OCI-LY3 (cell line): ENCODE data around the gene CILP2.

Experiments used
- H2AFZ ChIP-seq: fragments of 200-600, 300-600 bp; shearing (Covaris generic); 2 replicates; pipeline ENCODE4 v1.6.0; 2014; ENCODE audit warnings: antibody characterized with exemption, low read depth, low read length
- H3K27ac ChIP-seq: fragments of 200-600, 300-600 bp; sonication (generic); 2 replicates; pipeline ENCODE4 v1.5.1; 2014; ENCODE audit warnings: mild to moderate bottlenecking, low read length, moderate library complexity, mixed read lengths
- H3K27me3 ChIP-seq: fragments of 200-600, 300-600 bp; sonication (generic); 2 replicates; pipeline ENCODE4 v1.6.1; 2014; ENCODE audit warnings: low read depth, low read length, mixed read lengths
- H3K36me3 ChIP-seq: fragments of 200-600, 300-600 bp; sonication (generic); replicated peaks from 2 replicates; pipeline ENCODE3; 2014; ENCODE audit warnings: low read depth, low read length, mixed read lengths
- H3K4me1 ChIP-seq: fragments of 300-600, 200-600 bp; sonication (generic); 2 replicates; pipeline ENCODE4 v1.6.1; 2014; ENCODE audit warnings: low read length, mixed read lengths
- H3K4me2 ChIP-seq: fragments of 200-600, 300-600 bp; sonication (generic); 2 replicates; pipeline ENCODE4 v1.6.1; 2014; ENCODE audit warnings: low read length, mixed read lengths
- H3K4me3 ChIP-seq: fragments of 300-600, 200-600 bp; sonication (generic); 2 replicates; pipeline ENCODE4 v1.5.1; 2014; ENCODE audit warnings: antibody characterized with exemption, mild to moderate bottlenecking, low read length, moderate library complexity
- H3K79me2 ChIP-seq: fragments of 300-600, 200-600 bp; shearing (Covaris generic); 2 replicates; pipeline ENCODE4 v1.6.1; 2014; ENCODE audit warnings: mild to moderate bottlenecking, low read length, mixed read lengths
- H3K9ac ChIP-seq: fragments of 300-600, 200-600 bp; shearing (Covaris generic); 2 replicates; pipeline ENCODE4 v1.6.0; 2014; ENCODE audit warnings: mild to moderate bottlenecking, low read length, moderate library complexity
- H3K9me3 ChIP-seq: fragments of 200-600, 300-600 bp; shearing (Covaris generic); 2 replicates; pipeline ENCODE4 v1.6.1; 2014; ENCODE audit warnings: low read length, mixed read lengths; ENCODE audit not compliant: insufficient read depth
- H4K20me1 ChIP-seq: fragments of 200-600, 300-600 bp; sonication (generic); 2 replicates; pipeline ENCODE4 v1.6.1; 2016; ENCODE audit warnings: low read length, mixed read lengths; ENCODE audit not compliant: insufficient read depth
- CTCF ChIP-seq: fragments of 200-600, 300-600 bp; sonication (generic); IDR thresholded peaks from 2 replicates; pipeline ENCODE4 v1.5.1; 2014; ENCODE audit warnings: antibody characterized with exemption, low read length, low read depth
- EZH2phosphoT487 ChIP-seq: fragments of 200-600 bp; shearing (Covaris generic); IDR thresholded peaks from 2 replicates; pipeline ENCODE4 v1.6.1; 2018; ENCODE audit warnings: antibody characterized with exemption, mixed run types, low read depth

The CILP2 gene

GRCh38 chr19:19528721-19529490, 9.2 kb upstream of the CILP2 start, which contains the start of gene YJEFN3:
Gene YJEFN3 (plus strand): TSS chr19:19528911. CDS start chr19:19528933, 22 bp downstream.
- TF ChIP-seq CTCF, result no peak
- TF ChIP-seq EZH2phosphoT487, result no peak
- Histone ChIP-seq H3K36me3 (peaks cover 12% of the 10 kb centered on the region), H3K27ac (no peak within 1 kb of the TSS), H3K4me2 (no peak within 1 kb of the TSS), H3K4me1 (peaks cover 3% of the 10 kb centered on the region; the same call in 1 of the 2 replicates), H3K79me2 (peaks cover 20% of the 10 kb centered on the region), H3K27me3 (no peaks in the 10 kb centered on the region), H3K4me3 (no peak within 1 kb of the TSS), H2AFZ (no peak within 1 kb of the TSS), H4K20me1 (0 out of 2 replicates have a peak, but pooled peaks cover 3% of the 10 kb centered on the region), H3K9me3 (no peaks in the 10 kb centered on the region), H3K9ac (no peak within 1 kb of the TSS)

GRCh38 chr19:19529783-19530422, 8.2 kb upstream of the CILP2 start:
- Histone ChIP-seq H3K27ac (no peak overlapping the region), H3K4me3 (no peak overlapping the region), H3K4me1 (peaks cover 3% of the 10 kb centered on the region; the same call in 1 of the 2 replicates), H3K27me3 (no peaks in the 10 kb centered on the region), H4K20me1 (0 out of 2 replicates have a peak, but pooled peaks cover 3% of the 10 kb centered on the region), H3K9me3 (no peaks in the 10 kb centered on the region), H2AFZ (no peak overlapping the region), H3K9ac (no peak overlapping the region), H3K79me2 (peaks cover 12% of the 10 kb centered on the region; the same call in 1 of the 2 replicates), H3K4me2 (no peak overlapping the region), H3K36me3 (peaks cover 7% of the 10 kb centered on the region)
- TF ChIP-seq CTCF (no peak), EZH2phosphoT487 (no peak)

GRCh38 chr19:19530423-19530804, 7.7 kb upstream of the CILP2 start:
- H3K36me3 ChIP-seq, result peaks cover 7% of the 10 kb centered on the region
- no peak overlapping the region for H3K4me2 ChIP-seq
- H3K9me3 ChIP-seq, result no peaks in the 10 kb centered on the region
- peaks cover 7% of the 10 kb centered on the region; the same call in 1 of the 2 replicates for H3K79me2 ChIP-seq
- H3K27me3 ChIP-seq, result no peaks in the 10 kb centered on the region
- TF ChIP-seq EZH2phosphoT487, result no peak
- TF ChIP-seq CTCF, result no peak
- no peaks in the 10 kb centered on the region for H4K20me1 ChIP-seq
- H2AFZ ChIP-seq, result no peak overlapping the region
- no peak overlapping the region for H3K9ac ChIP-seq
- H3K4me1 ChIP-seq, result peaks cover 3% of the 10 kb centered on the region; the same call in 1 of the 2 replicates
- no peak overlapping the region for H3K4me3 ChIP-seq
- no peak overlapping the region for H3K27ac ChIP-seq

GRCh38 chr19:19530889-19531288, 7.2 kb upstream of the CILP2 start:
- Histone ChIP-seq H3K4me2 (no peak overlapping the region), H3K27ac (no peak overlapping the region), H2AFZ (no peak overlapping the region)

More at GRCh38 chr19:19530889-19531288, 7.2 kb upstream of the CILP2 start:
- Histone ChIP-seq H3K27me3 (no peaks in the 10 kb centered on the region), H4K20me1 (no peaks in the 10 kb centered on the region), H3K4me3 (no peak overlapping the region), H3K36me3 (peaks cover 4% of the 10 kb centered on the region), H3K79me2 (peaks cover 3% of the 10 kb centered on the region; the same call in 1 of the 2 replicates), H3K4me1 (peaks cover 3% of the 10 kb centered on the region; the same call in 1 of the 2 replicates), H3K9ac (no peak overlapping the region), H3K9me3 (no peaks in the 10 kb centered on the region)
- TF ChIP-seq EZH2phosphoT487 (no peak), CTCF (no peak)
